Measurements from ENCODE around the gene DNTTIP2.

The DNTTIP2 gene

GRCh38 chr1:93827633-93828366 is 51.2 kb downstream of the DNTTIP2 start:
- TF ChIP-seq CTCF (IDR thresholded peaks at IDR 0.05; ENCODE audit: borderline replicate concordance, insufficient read depth, low read depth, low read length) = no peak

DNA sequence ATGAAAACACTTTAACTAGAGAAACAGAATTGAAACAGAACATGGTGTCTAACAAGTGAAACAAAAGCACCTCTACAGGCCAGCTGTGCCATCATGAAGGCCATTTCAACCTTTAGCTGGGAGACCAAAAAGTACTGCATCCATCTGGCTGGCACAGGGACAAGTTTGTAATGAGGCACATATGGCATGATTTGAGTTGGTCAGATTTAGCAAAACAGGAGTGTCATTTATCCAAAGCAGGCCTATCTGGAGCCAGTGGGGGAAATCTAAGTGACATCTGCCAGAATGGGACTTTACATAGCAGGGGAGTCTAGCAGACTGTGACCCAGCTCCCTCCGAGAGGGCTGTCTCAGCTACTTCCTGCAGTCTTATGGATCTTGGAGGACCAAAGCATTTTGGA is 51.9 kb downstream of the DNTTIP2 start:
- no peak overlapping the region for H3K4me3 ChIP-seq (ENCODE audit: low read depth, low read length)
- no peak for TF ChIP-seq CTCF (IDR thresholded peaks at IDR 0.05; ENCODE audit: borderline replicate concordance, insufficient read depth, low read depth, low read length)

More at GRCh38 chr1:93827633-93828366, 51.2 kb downstream of the DNTTIP2 start:
- H3K4me3 ChIP-seq (ENCODE audit: low read depth, low read length) = no peak overlapping the region

DNA sequence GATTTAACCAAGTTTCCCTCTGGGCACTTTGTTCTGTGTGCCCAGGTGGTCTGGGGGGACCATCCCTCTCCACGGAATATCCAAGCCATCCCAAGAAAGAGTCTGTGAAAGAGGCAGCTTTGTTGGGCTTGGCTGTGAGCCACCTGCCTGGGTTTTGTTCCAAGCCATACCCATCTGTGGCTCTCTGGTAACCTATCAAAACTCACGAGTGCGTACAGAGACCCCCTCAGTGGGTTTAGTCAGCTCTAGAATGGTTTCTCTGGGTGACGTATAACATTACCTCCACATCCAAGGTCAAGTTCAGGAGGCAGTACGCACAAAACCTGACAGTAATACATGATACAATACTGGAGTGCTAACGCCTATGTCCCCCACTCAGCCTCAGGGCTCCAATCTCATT is 54.2 kb downstream of the DNTTIP2 start:
- H3K4me3 ChIP-seq (ENCODE audit: low read depth, low read length) = no peak overlapping the region
- TF ChIP-seq CTCF (IDR thresholded peaks at IDR 0.05; ENCODE audit: borderline replicate concordance, insufficient read depth, low read depth, low read length) = no peak

DNA sequence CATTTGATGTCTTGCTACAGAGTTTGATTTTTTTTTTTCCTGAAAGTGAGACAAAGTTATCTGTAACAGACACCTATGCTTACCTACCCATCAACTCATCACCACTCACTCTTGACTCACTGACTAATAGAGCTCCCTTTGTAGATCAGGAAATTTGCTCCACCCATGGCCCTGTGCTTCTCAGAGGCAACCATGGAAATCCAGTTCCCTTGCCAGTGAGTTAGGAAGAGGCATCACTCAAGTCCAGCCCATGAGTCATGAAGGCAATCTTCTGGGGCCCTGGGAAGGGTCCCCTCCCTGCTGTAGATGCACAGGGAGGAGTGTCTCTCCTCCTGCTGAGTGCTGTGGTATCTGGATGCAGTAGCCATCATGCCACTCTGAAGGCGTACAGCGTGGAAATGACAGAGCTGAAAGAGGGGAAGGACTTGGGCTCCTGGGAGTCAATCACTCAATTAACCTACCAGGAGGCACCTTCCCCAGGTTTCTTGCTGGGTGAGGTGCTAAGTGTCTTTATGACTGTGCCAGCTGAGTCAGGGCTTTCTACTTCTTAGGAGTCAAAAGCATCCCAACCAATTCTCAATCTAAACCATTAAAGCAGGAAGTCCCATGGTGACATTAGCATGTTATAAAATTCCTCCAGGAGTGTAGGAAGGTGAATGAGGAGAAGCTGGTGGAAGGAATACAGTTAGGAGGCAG is 56.1 kb downstream of the DNTTIP2 start:
- no peak overlapping the region for H3K4me3 ChIP-seq (ENCODE audit: low read depth, low read length)
- no peak for TF ChIP-seq CTCF (IDR thresholded peaks at IDR 0.05; ENCODE audit: borderline replicate concordance, insufficient read depth, low read depth, low read length)

DNA sequence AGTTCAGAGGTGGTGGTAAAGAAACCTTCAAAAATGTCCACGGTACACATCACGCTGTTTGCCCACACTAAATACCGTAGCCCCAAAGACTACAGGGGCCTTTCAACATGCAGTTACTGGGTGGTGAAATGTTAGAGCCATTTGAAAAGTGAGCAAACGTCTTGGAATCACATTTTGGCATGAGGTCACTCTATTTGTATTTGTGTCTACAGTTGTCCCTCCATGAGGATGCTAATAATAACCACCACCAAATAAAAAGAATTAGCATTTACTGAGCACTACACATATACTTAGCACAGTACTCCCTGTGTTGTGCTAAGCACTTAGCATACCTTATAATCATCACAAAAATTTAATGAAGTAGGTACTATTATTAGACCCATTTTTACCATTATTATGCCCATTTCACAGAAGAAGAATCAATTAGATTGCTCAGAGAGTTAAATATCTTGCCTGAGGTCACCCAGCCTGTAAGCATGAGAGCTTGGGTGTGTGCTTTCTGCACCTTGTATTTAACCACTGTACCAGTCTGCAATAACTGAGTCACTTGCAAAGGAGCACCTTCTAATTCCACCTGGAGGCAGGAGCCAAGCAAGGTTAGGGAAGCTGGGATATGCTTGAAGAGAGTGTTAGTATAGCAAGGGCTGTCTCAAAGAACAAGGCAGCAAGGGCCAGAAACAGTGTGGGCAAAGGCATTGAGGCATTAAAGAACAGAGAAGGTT is 57.4 kb downstream of the DNTTIP2 start:
- TF ChIP-seq CTCF (IDR thresholded peaks at IDR 0.05; ENCODE audit: borderline replicate concordance, insufficient read depth, low read depth, low read length) = no peak
- no peak overlapping the region for H3K4me3 ChIP-seq (ENCODE audit: low read depth, low read length)

DNA sequence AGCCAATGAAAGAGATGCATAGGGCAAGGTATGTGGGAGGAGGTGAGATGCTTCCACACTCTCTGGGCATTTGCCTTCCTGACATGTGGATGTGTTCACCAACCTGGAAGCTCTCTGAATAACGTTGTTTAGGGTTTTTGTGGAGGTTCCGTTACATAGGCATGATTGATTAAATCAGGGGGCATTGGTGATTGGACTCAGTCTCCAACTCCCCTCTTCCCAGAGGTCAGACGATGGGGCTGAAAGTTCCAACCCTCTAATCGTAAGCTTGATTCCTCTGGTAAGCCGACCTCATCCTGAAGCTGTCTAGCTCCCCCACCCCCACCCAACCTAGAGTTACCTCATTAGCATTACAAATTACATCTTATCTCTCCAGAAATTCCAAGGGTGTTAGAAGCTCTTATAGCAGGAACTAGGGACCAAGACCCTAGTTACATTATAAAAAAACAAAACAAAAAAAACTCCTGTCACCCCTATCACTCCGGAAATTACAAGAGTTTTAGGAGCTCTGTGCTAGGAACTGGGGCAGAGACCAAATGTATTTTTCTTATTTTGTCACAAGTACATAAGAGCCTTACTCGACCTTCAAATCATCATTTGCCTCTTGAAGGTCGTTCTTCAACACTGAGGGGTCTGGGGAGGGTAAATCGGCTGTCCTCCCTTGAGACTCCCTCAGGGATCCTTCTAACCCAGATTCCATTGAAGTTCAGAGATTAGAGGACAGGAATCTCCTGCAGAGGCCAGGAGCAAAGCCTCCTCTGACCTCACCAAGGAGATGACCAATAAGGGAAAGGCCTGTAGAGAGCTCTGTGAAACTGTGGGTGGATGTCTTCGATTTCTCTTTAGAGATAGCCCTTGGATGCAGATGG is 58.2 kb downstream of the DNTTIP2 start:
- TF ChIP-seq CTCF (IDR thresholded peaks at IDR 0.05; ENCODE audit: borderline replicate concordance, insufficient read depth, low read depth, low read length) = no peak
- no peak overlapping the region for H3K4me3 ChIP-seq (ENCODE audit: low read depth, low read length)
